H1 (cell line): ENCODE measurements around the gene PRKAR1B. TPM values are rescaled to one million over a fixed set of nuclear protein-coding genes. Genes with fewer than 3 reads are reported as not detected.

Experiments used
- CHD7 ChIP-seq: fragments of 300-600 bp; sonication (generic); IDR thresholded peaks from 2 replicates; pipeline ENCODE4 v1.7.1; 2012; ENCODE audit warnings: low read length, moderate library complexity, mild to moderate bottlenecking, inconsistent platforms; ENCODE audit not compliant: insufficient replicate concordance
- FOSL1 ChIP-seq: IDR thresholded peaks from 2 replicates; pipeline ENCODE4 v1.6.1; 2011; ENCODE audit warnings: mild to moderate bottlenecking, low read depth, low read length, moderate library complexity; ENCODE audit not compliant: insufficient read depth
- MAX ChIP-seq: IDR thresholded peaks from 2 replicates; pipeline ENCODE4 v1.6.1; 2012; ENCODE audit warnings: inconsistent platforms
- NRF1 ChIP-seq: IDR thresholded peaks from 2 replicates; pipeline ENCODE4 v1.6.1; 2011; ENCODE audit warnings: mild to moderate bottlenecking, low read depth, low read length, improper control_type of control experiment
- RNF2 ChIP-seq: fragments of 200-900, 300-1000 bp; sonication (generic); IDR thresholded peaks from 2 replicates; pipeline ENCODE4 v1.7.1; 2016; ENCODE audit warnings: borderline replicate concordance, low read depth, mild to moderate bottlenecking, antibody characterized with exemption, low read length; ENCODE audit not compliant: poor library complexity, severe bottlenecking; ENCODE audit errors: missing control alignments
- RXRA ChIP-seq: IDR thresholded peaks from 2 replicates; pipeline ENCODE4 v1.6.1; 2011; ENCODE audit warnings: low read depth, mild to moderate bottlenecking, low read length, moderate library complexity; ENCODE audit not compliant: insufficient read depth
- SAP30 ChIP-seq: fragments of 300-600 bp; sonication (generic); IDR thresholded peaks from 2 replicates; pipeline ENCODE4 v1.7.1; 2012; ENCODE audit warnings: low read length, moderate library complexity, mild to moderate bottlenecking, inconsistent platforms; ENCODE audit not compliant: insufficient read depth, insufficient replicate concordance
- TCF12 ChIP-seq: IDR thresholded peaks from 2 replicates; pipeline ENCODE4 v1.6.1; 2011; ENCODE audit warnings: low read depth, mild to moderate bottlenecking, low read length
- polyA plus RNA-seq, 7 experiments: library from polyadenylated mRNA; depleted of rRNA in 3 of 7; stranded (reverse) in 5 of 7; unstranded in 2 of 7; fragments of >200 nt in 5 of 7; fragments of 200-250 nt in 2 of 7; gene quantifications; 1 replicate in 5 of 7; 2 replicates in 1 of 7; 4 replicates in 1 of 7; pipeline versions ENCODE4 v1.2.1 to v1.2.3, GENCODE V29; 2011 to 2013; ENCODE audit warnings: missing spikeins in 2 of 7, mixed read lengths in 2 of 7
- total RNA-seq: library from RNA; stranded (reverse); fragmentation: NEBNext Ultra II Directional; extraction: Animal tissue kit (Norgen Biotek cat#: 25700); gene quantifications from 2 replicates; pipeline ENCODE4 v1.2.1, GENCODE V29; 2021

Gene PRKAR1B
- total and polyA plus RNA-seq, 2 of the 8 experiments (the other 6 are each of a cell fraction or from before 2014, with no cell fraction given) = 12.3 to 55.7 TPM

GRCh38 chr7:589781-590575, 137.1 kb downstream of the PRKAR1B start (continued):
- TF ChIP-seq CHD7 (no peak), TCF12 (no peak), FOSL1 (no peak), RNF2 (no peak), SAP30 (no peak), NRF1 (no peak), MAX (no peak), RXRA (no peak)
